ENCODE measurements around the gene FCMR.

Gene FCMR

GRCh38 chr1:206892351-206892984, 29.3 kb downstream of the FCMR start:
- FAIRE-seq (no peak), DNase-seq (ENCODE audit: insufficient read length, low spot score) (no peak)
- TF ChIP-seq, protein P1, sequence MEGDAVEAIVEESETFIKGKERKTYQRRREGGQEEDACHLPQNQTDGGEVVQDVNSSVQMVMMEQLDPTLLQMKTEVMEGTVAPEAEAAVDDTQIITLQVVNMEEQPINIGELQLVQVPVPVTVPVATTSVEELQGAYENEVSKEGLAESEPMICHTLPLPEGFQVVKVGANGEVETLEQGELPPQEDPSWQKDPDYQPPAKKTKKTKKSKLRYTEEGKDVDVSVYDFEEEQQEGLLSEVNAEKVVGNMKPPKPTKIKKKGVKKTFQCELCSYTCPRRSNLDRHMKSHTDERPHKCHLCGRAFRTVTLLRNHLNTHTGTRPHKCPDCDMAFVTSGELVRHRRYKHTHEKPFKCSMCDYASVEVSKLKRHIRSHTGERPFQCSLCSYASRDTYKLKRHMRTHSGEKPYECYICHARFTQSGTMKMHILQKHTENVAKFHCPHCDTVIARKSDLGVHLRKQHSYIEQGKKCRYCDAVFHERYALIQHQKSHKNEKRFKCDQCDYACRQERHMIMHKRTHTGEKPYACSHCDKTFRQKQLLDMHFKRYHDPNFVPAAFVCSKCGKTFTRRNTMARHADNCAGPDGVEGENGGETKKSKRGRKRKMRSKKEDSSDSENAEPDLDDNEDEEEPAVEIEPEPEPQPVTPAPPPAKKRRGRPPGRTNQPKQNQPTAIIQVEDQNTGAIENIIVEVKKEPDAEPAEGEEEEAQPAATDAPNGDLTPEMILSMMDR (IDR thresholded peaks at IDR 0.05; ENCODE audit: insufficient read depth, missing control alignments): no peak

- DNase-seq (ENCODE audit: insufficient read length, low spot score) (no peak), FAIRE-seq (no peak)
- TF ChIP-seq, protein P1 (IDR thresholded peaks at IDR 0.05; ENCODE audit: insufficient read depth, missing control alignments): no peak
Observed at GRCh38 chr1:206891412-206891811, 30.3 kb downstream of the FCMR start.

GRCh38 chr1:206890125-206891060, 31.3 kb downstream of the FCMR start:
- FAIRE-seq: no peak
- TF ChIP-seq, protein P1 (IDR thresholded peaks at IDR 0.05; ENCODE audit: insufficient read depth, missing control alignments): no peak
- DNase-seq (ENCODE audit: insufficient read length, low spot score): no peak

DNA sequence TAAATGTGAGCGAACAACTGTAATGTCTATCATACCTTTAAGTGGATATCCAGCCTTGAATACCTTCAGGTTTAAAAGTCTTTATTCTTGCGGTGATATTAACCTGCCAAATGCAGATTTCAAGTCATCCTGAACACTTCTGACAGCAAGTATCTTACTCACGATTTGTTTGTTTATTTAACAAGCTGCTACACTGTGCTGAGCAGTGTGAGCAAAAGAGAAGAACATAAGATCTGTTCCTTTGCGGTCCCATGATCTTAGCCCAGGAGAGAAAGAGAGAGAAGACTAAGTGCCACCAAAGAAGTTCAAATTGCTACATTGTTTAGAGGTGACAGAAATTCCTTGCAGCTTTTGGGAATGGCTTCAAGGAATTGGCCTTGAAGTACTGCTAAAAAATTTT, 34.0 kb downstream of the FCMR start:
- DNase-seq (ENCODE audit: insufficient read length, low spot score) (no peak), FAIRE-seq (no peak)
- TF ChIP-seq, protein P1 (IDR thresholded peaks at IDR 0.05; ENCODE audit: insufficient read depth, missing control alignments): no peak

DNA sequence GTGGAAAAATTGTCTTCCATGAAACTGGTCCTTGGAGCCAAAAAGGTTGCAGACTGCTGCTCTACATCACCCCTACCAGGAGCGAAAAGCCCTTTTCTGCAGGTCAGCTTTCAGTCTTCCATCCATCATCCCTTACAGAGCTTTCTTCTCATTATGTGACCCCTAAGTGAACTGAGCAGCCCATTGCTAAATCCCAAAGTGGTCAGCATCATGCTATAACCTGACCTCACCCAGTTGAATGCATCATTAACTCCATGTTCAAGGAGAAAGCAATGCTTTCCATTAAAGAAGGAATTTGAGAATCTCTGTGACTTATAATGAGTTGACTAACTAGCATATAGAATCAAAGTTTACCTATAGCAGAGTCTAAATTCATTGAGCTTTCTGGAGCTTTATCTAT, 34.9 kb downstream of the FCMR start:
- DNase-seq (ENCODE audit: insufficient read length, low spot score) (no peak), FAIRE-seq (no peak)
- TF ChIP-seq, protein P1 (IDR thresholded peaks at IDR 0.05; ENCODE audit: insufficient read depth, missing control alignments): no peak

GRCh38 chr1:206885341-206886060, 36.2 kb downstream of the FCMR start:
- FAIRE-seq (no peak), DNase-seq (ENCODE audit: insufficient read length, low spot score) (no peak)
- TF ChIP-seq, protein P1 (IDR thresholded peaks at IDR 0.05; ENCODE audit: insufficient read depth, missing control alignments): no peak
